Measurements from ENCODE around the gene NDFIP1.

NDFIP1 gene

GRCh38 chr5:142120247-142120935 lies 11.8 kb downstream of the NDFIP1 start:
- CTCF ChIA-PET: no interaction called here
- TF ChIP-seq CTCF (conservative IDR thresholded peaks at IDR 0.05; ENCODE audit: low read depth): no peak
- no peak for DNase-seq (ENCODE audit: low spot score)

GRCh38 chr5:142122121-142122520 lies 13.5 kb downstream of the NDFIP1 start:
- no peak for DNase-seq (ENCODE audit: low spot score)
- ChIA-PET CTCF (no interaction called here), POLR2A (ENCODE audit: low non-redundant PET) (no interaction called here)
- TF ChIP-seq CTCF (conservative IDR thresholded peaks at IDR 0.05; ENCODE audit: low read depth): no peak
- H3K27ac ChIP-seq: no peak overlapping the region

More at GRCh38 chr5:142120247-142120935, 11.8 kb downstream of the NDFIP1 start:
- POLR2A ChIA-PET (ENCODE audit: low non-redundant PET): interaction anchor here (0.5 kb wide), 1 partner anchor 110 kb away, joined by 4 read pairs; no protein-coding TSS in a partner anchor
- 0 out of 2 replicates have a peak overlapping the region, but pooled peaks have one; percentile 15 for H3K27ac ChIP-seq

GRCh38 chr5:142125378-142125777 lies 16.8 kb downstream of the NDFIP1 start:
- CTCF ChIA-PET: interaction anchor here (0.5 to 1.1 kb wide), 2 partner anchors 77 to 157 kb away, joined by 3 to 5 read pairs; no protein-coding TSS in a partner anchor
- TF ChIP-seq CTCF (conservative IDR thresholded peaks at IDR 0.05; ENCODE audit: low read depth): no peak
- H3K27ac ChIP-seq: no peak overlapping the region
- DNase-seq (ENCODE audit: low spot score): no peak
- POLR2A ChIA-PET (ENCODE audit: low non-redundant PET): no interaction called here

- no peak overlapping the region for H3K27ac ChIP-seq
- CTCF ChIA-PET: interaction anchor here (0.6 to 1.1 kb wide), 2 partner anchors 158 to 1383 kb away, joined by 3 read pairs; no protein-coding TSS in a partner anchor
- POLR2A ChIA-PET (ENCODE audit: low non-redundant PET): no interaction called here
- TF ChIP-seq CTCF (conservative IDR thresholded peaks at IDR 0.05; ENCODE audit: low read depth): no peak
- DNase-seq (ENCODE audit: low spot score): no peak
Observed at GRCh38 chr5:142125963-142126362, 17.4 kb downstream of the NDFIP1 start.

- ChIA-PET POLR2A (ENCODE audit: low non-redundant PET) (no interaction called here), CTCF (no interaction called here)
- H3K27ac ChIP-seq: no peak overlapping the region
- DNase-seq (ENCODE audit: low spot score): no peak
- TF ChIP-seq CTCF (conservative IDR thresholded peaks at IDR 0.05; ENCODE audit: low read depth): no peak
Observed at GRCh38 chr5:142128675-142129208, 20.2 kb downstream of the NDFIP1 start.

- POLR2A ChIA-PET (ENCODE audit: low non-redundant PET): no interaction called here
Observed at GRCh38 chr5:142129446-142130066, 21.0 kb downstream of the NDFIP1 start.

More at GRCh38 chr5:142129446-142130066, 21.0 kb downstream of the NDFIP1 start:
- no peak for TF ChIP-seq CTCF (conservative IDR thresholded peaks at IDR 0.05; ENCODE audit: low read depth)
- CTCF ChIA-PET: interaction anchor here (0.6 to 0.9 kb wide), 4 partner anchors 15 to 464 kb away, joined by 3 to 7 read pairs (median 4); no protein-coding TSS in a partner anchor
- DNase-seq (ENCODE audit: low spot score): no peak
- no peak overlapping the region for H3K27ac ChIP-seq

All from RWPE1 (cell line).